Ovary (tissue), 1 donor: ENCODE results near the gene SH3PXD2B.

Source experiments
- EP300 ChIP-seq: sonication (generic); formaldehyde crosslinking; IDR thresholded peaks from one replicate; pipeline ENCODE4 v1.6.1; 2017; ENCODE audit warnings: antibody characterized with exemption
- POLR2A ChIP-seq: fragments of 450-650 bp; IDR thresholded peaks from one replicate; pipeline ENCODE4 v1.6.1; 2017; ENCODE audit warnings: antibody characterized with exemption, mild to moderate bottlenecking, moderate library complexity

DNA sequence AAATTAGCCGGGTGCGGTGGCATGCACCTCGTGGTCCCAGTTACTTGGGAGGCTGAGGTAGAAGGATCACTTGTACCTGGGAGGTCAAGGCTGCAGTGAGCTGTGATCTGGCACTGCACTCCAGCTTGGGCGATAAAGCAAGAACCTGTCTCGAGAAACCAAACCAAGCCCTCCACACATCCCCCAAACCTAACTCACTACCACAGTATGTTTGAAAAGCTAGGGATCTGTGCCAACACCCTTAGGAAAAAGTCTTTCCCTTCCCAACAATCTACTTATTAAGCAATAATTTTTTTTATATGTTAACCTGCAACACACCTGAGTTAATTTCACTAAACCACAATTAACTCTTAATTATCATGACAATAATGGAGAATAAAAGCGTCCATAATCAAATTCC is 173.0 kb downstream of the SH3PXD2B start:
- TF ChIP-seq EP300 (no peak), POLR2A (no peak)
